ENCODE data around the gene VPS13D. TPM values are rescaled to one million over a fixed set of nuclear protein-coding genes. Genes with fewer than 3 reads are reported as not detected.

The VPS13D gene
- total and polyA plus RNA-seq, 4 donors: 10.2 to 68.3 (median 12.6) TPM

DNA sequence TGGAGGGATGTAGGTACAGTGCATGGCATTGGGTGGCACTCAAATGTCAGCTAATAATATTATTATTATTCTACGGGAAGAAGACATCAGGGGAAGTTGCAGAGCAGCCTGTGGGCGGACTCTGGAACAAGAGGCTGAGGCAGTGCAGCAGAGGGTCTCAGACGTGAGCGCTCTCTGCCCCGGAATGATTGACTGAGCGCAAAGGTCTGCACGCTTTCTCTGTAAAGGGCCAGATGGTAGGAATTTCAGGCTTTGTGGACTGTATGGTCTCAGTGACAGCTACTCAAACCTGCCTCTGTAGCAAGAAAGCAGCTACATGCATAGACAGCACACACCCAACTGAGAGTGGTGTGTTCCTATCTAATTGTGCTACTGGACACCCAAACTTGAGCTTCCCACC, 29.6 kb upstream of the VPS13D start:
- Histone ChIP-seq H3K4me1 (ENCODE audit: control insufficient read depth in 4 of 4, insufficient read depth in 4 of 4, low read length in 3 of 4) (no peaks in the 10 kb centered on the region), H3K27ac (ENCODE audit: low read depth in 1 of 2, low read length in 2 of 2) (no peak overlapping the region), H3K9me3 (ENCODE audit: control insufficient read depth in 4 of 4, low read length in 3 of 4) (no peaks in the 10 kb centered on the region), H3K9ac (ENCODE audit: low read depth in 1 of 2, low read length in 2 of 2) (no peak overlapping the region), H3K27me3 (ENCODE audit: control insufficient read depth in 4 of 4, insufficient read depth in 4 of 4, low read length in 3 of 4) (no peaks in the 10 kb centered on the region), H3K36me3 (ENCODE audit: control insufficient read depth in 4 of 4, insufficient read depth in 3 of 4, low read depth in 1 of 4, low read length in 3 of 4) (peaks cover 7 to 31% (median 22%) of the 10 kb centered on the region in 4 donors), H3K4me3 (ENCODE audit: low read depth in 1 of 3, low read length in 3 of 3) (no peak overlapping the region)
- TF ChIP-seq FOXA2 (IDR thresholded peaks at IDR 0.05): no peak
- TF ChIP-seq GABPA (IDR thresholded peaks at IDR 0.05 in 1 of 2, conservative IDR thresholded peaks at IDR 0.05 in 1 of 2): no peak
- TF ChIP-seq, protein P1, sequence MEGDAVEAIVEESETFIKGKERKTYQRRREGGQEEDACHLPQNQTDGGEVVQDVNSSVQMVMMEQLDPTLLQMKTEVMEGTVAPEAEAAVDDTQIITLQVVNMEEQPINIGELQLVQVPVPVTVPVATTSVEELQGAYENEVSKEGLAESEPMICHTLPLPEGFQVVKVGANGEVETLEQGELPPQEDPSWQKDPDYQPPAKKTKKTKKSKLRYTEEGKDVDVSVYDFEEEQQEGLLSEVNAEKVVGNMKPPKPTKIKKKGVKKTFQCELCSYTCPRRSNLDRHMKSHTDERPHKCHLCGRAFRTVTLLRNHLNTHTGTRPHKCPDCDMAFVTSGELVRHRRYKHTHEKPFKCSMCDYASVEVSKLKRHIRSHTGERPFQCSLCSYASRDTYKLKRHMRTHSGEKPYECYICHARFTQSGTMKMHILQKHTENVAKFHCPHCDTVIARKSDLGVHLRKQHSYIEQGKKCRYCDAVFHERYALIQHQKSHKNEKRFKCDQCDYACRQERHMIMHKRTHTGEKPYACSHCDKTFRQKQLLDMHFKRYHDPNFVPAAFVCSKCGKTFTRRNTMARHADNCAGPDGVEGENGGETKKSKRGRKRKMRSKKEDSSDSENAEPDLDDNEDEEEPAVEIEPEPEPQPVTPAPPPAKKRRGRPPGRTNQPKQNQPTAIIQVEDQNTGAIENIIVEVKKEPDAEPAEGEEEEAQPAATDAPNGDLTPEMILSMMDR (IDR thresholded peaks at IDR 0.05; ENCODE audit: low read depth, low read length, missing input control): no peak
- no peak for TF ChIP-seq RAD21 (IDR thresholded peaks at IDR 0.05)
- TF ChIP-seq FOXA1 (IDR thresholded peaks at IDR 0.05): no peak
- no peak for TF ChIP-seq REST (IDR thresholded peaks at IDR 0.05)
- WGBS: 94% methylated on average over 7 of the region's 7 CpGs
- DNase-seq (ENCODE audit: low spot score): no peak

DNA sequence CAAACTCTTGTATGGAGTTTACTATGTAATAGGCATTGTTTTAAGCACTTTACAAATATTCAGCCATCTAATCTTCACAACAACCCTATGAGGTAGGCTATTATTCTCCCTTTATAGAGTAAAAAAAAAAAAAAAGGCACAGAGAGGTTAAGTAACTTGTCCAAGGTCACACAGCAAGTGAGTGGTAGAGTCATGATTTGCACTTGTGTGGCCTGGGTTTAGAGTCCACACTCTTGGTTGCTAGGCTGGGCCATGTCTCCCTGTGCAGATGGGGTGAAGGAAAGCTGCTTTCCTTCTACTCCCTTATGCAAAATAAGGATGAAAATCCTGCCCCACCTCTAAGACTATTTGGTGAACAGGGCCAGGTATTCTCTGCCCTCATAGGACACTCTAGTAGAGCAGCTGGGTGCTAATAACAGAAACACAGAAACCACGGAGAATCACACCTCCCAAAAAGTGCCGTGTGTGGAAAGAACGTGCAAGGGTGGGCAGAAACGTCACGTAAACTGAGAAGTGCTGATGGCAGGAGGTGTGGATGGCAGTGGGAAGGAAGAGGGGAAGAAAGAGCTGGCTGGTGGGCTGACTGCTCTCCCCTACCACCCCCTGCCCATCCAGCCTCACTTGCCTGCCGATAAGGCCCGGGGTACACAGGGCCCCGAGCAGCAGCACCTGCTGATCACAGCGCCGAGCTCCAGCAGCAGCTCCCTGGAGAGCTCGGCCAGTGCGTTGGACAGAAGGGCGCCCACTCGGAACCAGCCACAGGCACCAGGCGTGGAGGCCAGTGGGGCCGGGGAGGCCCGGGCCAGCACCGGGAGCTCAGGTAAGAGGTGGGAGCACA, 28.3 kb upstream of the VPS13D start:
- 89% methylated on average over 18 of the region's 18 CpGs for WGBS
- Histone ChIP-seq H3K4me3 (ENCODE audit: low read depth in 1 of 3, low read length in 3 of 3) (no peak overlapping the region), H3K9ac (ENCODE audit: low read depth in 1 of 2, low read length in 2 of 2) (no peak overlapping the region), H3K36me3 (ENCODE audit: control insufficient read depth in 4 of 4, insufficient read depth in 3 of 4, low read depth in 1 of 4, low read length in 3 of 4) (peaks cover 7 to 30% (median 18%) of the 10 kb centered on the region in 4 donors), H3K4me1 (ENCODE audit: control insufficient read depth in 4 of 4, insufficient read depth in 4 of 4, low read length in 3 of 4) (no peaks in the 10 kb centered on the region), H3K27me3 (ENCODE audit: control insufficient read depth in 4 of 4, insufficient read depth in 4 of 4, low read length in 3 of 4) (no peaks in the 10 kb centered on the region), H3K9me3 (ENCODE audit: control insufficient read depth in 4 of 4, low read length in 3 of 4) (no peaks in the 10 kb centered on the region), H3K27ac (ENCODE audit: low read depth in 1 of 2, low read length in 2 of 2) (no peak overlapping the region)
- no peak for DNase-seq (ENCODE audit: low spot score)
- TF ChIP-seq YY1 (IDR thresholded peaks at IDR 0.05): no peak
- no peak for TF ChIP-seq HNF4A (conservative IDR thresholded peaks at IDR 0.05)
- no peak for TF ChIP-seq HNF4G (IDR thresholded peaks at IDR 0.05)
- TF ChIP-seq RAD21 (IDR thresholded peaks at IDR 0.05): no peak
- no peak for TF ChIP-seq MAX (IDR thresholded peaks at IDR 0.05)
- TF ChIP-seq ZBTB33 (IDR thresholded peaks at IDR 0.05): no peak
- TF ChIP-seq, protein P2, sequence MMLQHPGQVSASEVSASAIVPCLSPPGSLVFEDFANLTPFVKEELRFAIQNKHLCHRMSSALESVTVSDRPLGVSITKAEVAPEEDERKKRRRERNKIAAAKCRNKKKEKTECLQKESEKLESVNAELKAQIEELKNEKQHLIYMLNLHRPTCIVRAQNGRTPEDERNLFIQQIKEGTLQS (IDR thresholded peaks at IDR 0.05): no peak

All from liver (tissue), 9 donors.